ENCODE measurements around the gene BCL11B. TPM values are rescaled to one million over a fixed set of nuclear protein-coding genes. Genes with fewer than 3 reads are reported as not detected.

Gene BCL11B
- polyA plus RNA-seq, 3 donors = 2.4 to 2.7 (median 2.5) TPM

DNA sequence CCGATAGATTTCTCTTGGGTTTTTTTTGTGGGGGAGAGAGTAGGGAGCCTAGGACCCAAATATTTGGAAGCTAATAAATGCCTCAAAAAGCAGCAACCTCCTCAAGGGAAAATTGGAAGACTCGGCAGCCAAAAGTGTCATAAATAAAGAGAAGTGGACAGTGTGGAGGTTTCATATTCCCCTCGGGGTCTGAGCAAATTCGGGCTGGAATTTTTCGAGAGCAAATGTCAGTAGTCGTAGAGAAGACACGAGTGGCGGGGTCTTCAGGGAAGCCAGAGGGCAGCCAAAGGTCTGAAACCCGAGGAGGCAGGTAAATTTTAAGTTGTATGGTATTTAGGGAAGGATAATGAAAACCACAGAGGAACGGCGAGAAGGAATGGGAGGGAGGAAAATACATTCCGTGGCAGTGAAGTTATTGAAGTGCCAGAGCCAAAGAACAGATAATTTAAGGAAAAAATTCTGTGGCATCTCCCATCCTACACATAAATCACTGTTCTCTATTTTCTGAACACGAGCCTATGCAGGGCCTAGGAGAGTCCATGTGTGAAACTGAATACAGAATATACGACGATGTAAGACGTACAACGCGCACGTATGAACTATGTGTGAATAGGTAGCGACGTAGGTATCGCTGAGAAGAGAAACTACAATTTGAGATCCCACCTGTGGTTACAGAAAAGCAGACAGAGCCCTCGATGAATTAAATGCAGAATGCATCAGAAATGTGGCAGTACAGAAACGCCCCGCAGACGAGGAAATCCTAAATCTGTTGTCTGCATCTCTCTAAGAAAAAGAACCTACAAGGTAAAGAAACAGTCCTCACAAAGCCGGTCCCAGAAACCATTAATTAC is 12.9 kb downstream of the BCL11B start:
- DNase-seq (ENCODE audit: extremely low read depth in 1 of 11, low read depth in 9 of 11, low spot score in 4 of 11) = no peak

- DNase-seq (ENCODE audit: extremely low read depth in 1 of 11, low read depth in 9 of 11, low spot score in 4 of 11) = no peak
Measured at GRCh38 chr14:99258341-99258861, 13.6 kb downstream of the BCL11B start.

DNA sequence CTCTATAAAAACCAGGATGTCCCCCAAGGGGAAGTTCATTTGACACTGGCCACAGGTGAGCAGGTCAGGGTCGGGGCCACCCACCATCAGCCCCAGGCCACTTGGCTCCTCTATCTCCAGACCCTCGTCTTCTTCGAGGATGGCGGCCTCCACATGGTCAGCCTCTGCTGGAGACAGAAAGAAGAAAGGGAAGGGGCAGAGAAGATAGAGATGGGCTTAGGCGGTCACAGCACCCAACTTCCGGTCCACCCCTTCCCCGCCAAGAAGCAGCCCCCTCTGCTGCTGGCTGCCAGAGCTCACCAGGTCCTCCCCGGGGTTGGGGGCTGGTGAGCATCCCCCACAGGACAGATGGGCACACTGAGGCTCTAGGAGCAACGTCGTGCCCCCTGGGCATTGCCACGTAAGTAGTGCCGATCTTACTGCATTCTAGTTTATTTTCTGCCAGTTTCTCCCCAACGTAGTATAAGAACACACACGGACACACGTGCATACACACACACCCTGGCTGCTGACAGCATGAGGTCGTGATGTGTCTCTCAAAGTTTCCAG is 14.2 kb downstream of the BCL11B start:
- no peak for DNase-seq (ENCODE audit: extremely low read depth in 1 of 11, low read depth in 9 of 11, low spot score in 4 of 11)

GRCh38 chr14:99257122-99257672 is 14.8 kb downstream of the BCL11B start:
- no peak for DNase-seq (ENCODE audit: extremely low read depth in 1 of 11, low read depth in 9 of 11, low spot score in 4 of 11)

DNA sequence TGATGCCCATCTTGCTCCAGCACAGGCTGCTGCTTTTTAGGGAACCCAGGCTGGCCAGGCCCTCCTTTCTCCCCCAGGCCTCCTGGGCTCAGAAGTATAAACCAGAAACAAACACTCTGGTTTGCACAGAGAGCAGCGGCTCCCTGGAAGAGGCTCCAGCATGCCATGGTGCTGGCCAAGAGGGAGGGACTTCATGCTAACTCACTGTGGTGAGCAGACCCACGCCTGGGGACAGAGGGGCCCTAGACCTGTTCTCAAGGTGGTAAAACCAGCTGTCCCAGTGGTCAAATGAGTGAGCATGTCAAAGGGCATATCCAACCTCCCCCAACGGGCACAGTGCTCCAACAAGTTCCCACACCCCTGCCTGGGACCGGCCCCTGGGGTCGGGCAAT is 15.5 kb downstream of the BCL11B start:
- no peak for DNase-seq (ENCODE audit: extremely low read depth in 1 of 11, low read depth in 9 of 11, low spot score in 4 of 11)

DNA sequence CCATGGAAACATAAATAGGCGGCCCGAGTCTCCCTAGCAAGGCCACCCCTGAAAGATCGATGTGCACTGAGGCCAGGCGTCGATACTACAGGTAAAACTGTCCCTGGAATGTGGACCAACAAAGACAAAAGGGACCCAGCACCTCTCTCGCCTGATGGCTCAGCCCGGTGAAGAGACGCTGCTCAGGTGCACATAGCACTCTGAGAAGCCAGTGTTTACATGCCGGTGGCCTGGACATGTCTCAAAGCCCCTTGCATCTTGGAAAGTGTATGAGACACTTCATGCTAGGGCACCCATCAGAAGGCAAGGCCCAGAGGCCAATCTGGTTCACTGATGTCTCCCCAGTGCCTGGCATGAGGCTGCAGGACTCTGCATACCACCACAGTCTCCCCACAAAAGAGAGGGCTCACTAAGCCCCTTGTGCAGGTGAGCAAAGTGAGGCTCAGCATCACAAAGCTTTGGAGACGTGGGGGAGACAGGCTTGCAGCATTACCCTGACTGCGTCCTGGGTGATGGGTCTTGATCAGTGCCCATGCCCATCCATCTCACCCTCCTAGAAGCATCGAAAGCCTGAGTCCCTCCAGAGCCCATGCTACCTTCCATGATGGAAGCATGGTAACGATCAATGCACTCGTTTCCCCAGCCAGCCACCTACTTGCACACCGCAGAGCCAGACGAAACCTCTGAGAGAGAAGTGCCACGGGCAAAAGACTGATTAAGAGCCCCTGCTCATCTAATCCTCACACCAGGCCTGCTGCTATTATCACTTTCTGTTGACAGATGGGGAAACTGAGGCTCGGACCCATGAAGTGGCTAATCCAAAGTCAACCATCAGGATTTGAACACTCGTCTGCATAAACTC is 16.1 kb downstream of the BCL11B start:
- DNase-seq (ENCODE audit: extremely low read depth in 1 of 11, low read depth in 9 of 11, low spot score in 4 of 11) = no peak

DNA sequence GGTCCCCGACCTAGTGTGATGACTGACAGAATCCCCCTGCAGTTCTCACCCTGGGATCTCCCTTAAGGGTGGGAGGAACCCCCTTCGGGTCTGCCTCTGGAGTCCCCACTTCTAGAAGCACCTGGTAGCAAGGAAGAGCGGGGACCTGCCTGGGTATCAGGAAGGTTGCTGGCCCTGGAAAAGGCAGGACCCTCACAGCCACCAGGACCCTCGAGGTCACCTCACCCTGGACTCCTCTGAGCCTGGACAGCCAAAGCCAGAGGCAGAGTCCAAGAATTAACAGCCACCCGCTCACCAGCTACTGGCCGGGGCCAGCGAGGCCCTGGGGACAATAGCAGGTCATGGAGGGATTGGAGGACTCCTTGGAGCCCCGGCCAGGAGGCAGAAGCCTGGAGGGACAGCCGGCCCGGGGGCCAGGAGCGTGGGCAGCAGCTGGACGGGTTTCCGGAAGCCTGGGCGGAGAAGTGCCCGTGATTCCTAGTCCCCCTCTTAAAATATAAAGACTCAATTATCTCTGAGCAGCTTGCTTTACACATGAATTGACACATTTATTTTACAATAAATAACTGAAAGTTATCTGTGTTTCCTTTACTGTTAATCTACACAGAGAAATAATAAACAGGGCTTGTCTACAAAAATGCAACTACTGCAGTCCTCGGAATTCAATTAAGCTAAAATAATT is 17.5 kb downstream of the BCL11B start:
- no peak for DNase-seq (ENCODE audit: extremely low read depth in 1 of 11, low read depth in 9 of 11, low spot score in 4 of 11)

DNA sequence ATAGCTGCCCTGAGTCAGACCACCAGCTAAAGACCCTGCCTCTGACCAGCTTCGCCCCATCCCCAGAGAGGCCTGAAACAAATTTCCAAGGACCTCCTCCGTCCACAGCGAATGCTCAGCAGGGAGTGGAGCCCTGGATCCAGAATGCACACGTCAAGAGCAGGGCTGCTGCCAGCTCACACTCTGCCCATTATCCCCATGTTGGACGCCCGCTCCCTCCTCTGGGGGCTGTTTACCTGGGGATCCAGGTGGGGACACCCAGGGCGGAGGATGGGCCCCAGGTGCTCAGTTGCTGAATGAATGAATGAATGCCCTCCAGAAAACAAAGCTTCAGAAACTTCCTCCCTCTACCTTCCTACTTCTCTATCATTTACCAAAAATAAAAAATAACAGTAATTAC is 18.1 kb downstream of the BCL11B start:
- DNase-seq (ENCODE audit: extremely low read depth in 1 of 11, low read depth in 9 of 11, low spot score in 4 of 11) = no peak

- no peak for DNase-seq (ENCODE audit: extremely low read depth in 1 of 11, low read depth in 9 of 11, low spot score in 4 of 11)
Measured at GRCh38 chr14:99252940-99253868, 18.8 kb downstream of the BCL11B start.

DNA sequence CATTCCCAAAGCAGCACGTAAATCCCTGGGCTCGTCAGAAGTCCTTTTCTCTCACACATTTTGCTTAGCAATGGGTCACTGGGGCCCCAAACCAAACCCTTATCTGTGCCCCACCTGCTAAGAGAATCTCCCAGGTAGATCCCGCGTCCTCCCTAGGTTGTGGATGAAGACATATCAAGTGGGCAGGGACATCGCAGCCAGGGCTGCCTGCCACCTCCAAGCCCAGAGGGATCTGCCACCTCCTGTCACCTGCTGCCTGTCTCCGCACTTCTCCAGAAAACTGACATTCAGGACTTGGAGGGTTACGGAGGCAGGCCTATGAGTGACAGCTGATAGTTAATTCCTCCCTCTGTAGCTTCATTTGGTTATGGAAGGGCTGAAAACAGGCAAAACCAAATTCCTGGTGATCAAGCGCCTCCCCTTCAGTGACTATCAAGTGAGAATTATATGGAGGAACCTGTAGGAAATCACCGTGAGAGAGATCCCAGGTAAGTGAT is 19.5 kb downstream of the BCL11B start:
- no peak for DNase-seq (ENCODE audit: extremely low read depth in 1 of 11, low read depth in 9 of 11, low spot score in 4 of 11)

GRCh38 chr14:99251721-99252120 is 20.3 kb downstream of the BCL11B start:
- no peak for DNase-seq (ENCODE audit: extremely low read depth in 1 of 11, low read depth in 9 of 11, low spot score in 4 of 11)

DNA sequence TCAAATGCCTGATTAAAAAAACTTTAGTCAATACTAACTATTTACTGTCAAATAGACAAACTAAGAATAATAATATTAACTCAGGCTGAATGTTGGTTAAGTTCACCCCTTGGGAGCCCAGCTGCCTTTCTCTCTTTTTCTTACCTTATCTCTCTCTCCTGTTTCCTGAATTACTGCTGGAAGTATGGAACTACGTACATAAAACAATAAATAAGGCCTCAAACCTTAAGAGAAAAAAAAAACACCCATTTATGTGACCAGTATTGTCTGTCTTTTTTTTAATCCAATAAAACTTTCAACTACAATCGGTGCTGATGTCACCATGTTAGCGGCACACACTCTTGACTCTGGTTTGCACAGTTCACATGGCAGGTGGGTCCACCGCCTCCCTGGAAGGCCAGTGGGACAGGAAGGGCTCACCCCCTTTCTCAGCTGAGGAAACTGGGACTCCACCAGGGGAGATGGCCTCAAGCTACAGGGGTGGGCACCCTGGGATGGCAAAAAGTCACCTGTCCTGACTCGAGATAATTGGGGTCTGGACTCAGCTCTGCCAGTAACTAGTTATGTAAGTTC is 21.3 kb downstream of the BCL11B start:
- no peak for DNase-seq (ENCODE audit: extremely low read depth in 1 of 11, low read depth in 9 of 11, low spot score in 4 of 11)

DNA sequence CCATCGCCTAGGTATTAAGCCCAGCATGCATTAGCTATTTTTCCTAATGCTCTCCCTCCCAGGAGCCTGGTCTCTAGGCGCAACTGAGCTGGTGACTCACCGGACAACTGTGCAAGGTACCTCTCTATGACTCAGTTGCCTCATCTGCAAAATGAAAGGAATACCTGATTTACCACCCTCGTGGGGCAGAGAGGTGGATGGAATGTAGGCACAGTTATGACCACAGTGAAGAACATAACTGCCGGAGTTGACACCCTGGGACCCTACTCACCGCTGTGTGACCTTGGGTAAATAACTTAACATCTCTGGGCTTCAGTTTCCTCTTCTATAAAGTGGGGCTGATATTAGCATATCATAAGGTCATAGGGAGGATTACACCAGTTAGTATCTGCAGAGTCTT is 22.6 kb downstream of the BCL11B start:
- DNase-seq (ENCODE audit: extremely low read depth in 1 of 11, low read depth in 9 of 11, low spot score in 4 of 11) = no peak

GRCh38 chr14:99248761-99249171 is 23.2 kb downstream of the BCL11B start:
- no peak for DNase-seq (ENCODE audit: extremely low read depth in 1 of 11, low read depth in 9 of 11, low spot score in 4 of 11)

DNA sequence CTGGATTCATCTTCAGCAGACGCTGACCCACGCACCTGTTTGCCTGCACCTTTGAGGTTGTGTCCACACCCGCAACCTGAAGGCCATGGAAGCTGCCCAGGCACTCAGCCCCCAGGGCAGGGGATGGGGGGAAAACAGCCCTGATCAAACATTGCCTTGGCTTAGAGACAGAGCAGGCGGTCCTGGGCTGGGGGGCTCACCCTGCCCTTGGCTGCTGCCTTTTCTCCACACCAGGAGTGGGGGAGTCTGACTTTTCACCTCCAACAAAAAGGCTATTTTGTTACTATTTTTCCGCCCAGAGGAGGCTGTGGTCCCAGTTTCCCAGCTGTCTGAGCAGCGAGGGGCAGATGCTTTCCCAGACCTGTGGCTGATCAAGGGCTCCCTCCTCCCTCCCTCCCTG is 24.2 kb downstream of the BCL11B start:
- no peak for DNase-seq (ENCODE audit: extremely low read depth in 1 of 11, low read depth in 9 of 11, low spot score in 4 of 11)

DNA sequence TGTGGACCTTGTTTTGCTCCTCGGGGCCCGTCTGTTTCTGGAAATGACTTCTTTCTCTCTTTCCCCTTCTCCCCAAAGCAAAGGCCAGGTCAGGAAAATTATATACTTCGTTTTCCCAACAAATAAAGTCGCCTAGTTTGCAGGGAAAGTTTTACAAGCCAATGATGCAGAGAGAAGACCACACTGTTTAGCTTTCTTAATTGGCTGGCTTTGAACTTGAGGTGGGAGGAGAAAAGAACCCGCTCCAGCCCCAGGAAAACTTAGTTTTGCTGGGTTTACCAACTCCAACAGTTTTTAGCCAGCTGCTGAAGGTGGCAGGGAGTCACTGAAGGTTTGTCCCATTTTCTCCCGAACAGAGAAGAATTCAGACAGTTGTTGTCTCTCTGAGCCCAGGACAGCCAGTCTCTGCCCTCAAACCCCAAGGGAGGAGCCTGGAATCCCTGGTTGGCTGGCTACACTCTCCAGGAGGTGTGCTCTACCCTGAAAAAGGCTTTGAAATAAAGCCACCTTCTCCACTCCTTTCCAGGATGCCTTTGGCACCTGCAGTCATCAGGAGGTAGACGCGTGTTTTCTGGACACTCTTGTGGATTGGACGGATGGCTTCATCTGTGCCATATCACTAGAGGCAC is 24.8 kb downstream of the BCL11B start:
- no peak for DNase-seq (ENCODE audit: extremely low read depth in 1 of 11, low read depth in 9 of 11, low spot score in 4 of 11)

- no peak for DNase-seq (ENCODE audit: extremely low read depth in 1 of 11, low read depth in 9 of 11, low spot score in 4 of 11)
Measured at GRCh38 chr14:99246536-99247097, 25.4 kb downstream of the BCL11B start.
